ENCODE results near the gene AKAP6. TPM values are rescaled to one million over a fixed set of nuclear protein-coding genes. Genes with fewer than 3 reads are reported as not detected.

Gene AKAP6
- total RNA-seq, 1 donor from 2014 or later: 3.6 TPM

- no peaks in the 10 kb centered on the region for H3K9me3 Mint-ChIP-seq (ENCODE audit: low read depth)
- H3K27ac Mint-ChIP-seq (ENCODE audit: unreplicated experiment): no peak overlapping the region
- no peaks in the 10 kb centered on the region for H3K27me3 Mint-ChIP-seq (ENCODE audit: low read depth)
- TF ChIP-seq CTCF (IDR thresholded peaks at IDR 0.05): no peak
- H3K4me3 Mint-ChIP-seq (ENCODE audit: unreplicated experiment): no peak overlapping the region
- H3K36me3 Mint-ChIP-seq (ENCODE audit: low read depth): no peaks in the 10 kb centered on the region
- no peak for DNase-seq (ENCODE audit: low spot score)
- H3K4me1 Mint-ChIP-seq (ENCODE audit: low read depth): no peaks in the 10 kb centered on the region
Measured at GRCh38 chr14:32545095-32545494, 216.0 kb downstream of the AKAP6 start.

- H3K27me3 Mint-ChIP-seq (ENCODE audit: low read depth): no peaks in the 10 kb centered on the region
Measured at GRCh38 chr14:32545506-32546210, 216.6 kb downstream of the AKAP6 start.

GRCh38 chr14:32546246-32546645, 217.1 kb downstream of the AKAP6 start:
- no peak for TF ChIP-seq CTCF (IDR thresholded peaks at IDR 0.05)
- H3K27ac Mint-ChIP-seq (ENCODE audit: unreplicated experiment): no peak overlapping the region
- no peaks in the 10 kb centered on the region for H3K9me3 Mint-ChIP-seq (ENCODE audit: low read depth)
- no peaks in the 10 kb centered on the region for H3K27me3 Mint-ChIP-seq (ENCODE audit: low read depth)
- no peaks in the 10 kb centered on the region for H3K36me3 Mint-ChIP-seq (ENCODE audit: low read depth)
- DNase-seq (ENCODE audit: low spot score): no peak
- H3K4me1 Mint-ChIP-seq (ENCODE audit: low read depth): no peaks in the 10 kb centered on the region
- H3K4me3 Mint-ChIP-seq (ENCODE audit: unreplicated experiment): no peak overlapping the region

More at GRCh38 chr14:32545506-32546210, 216.6 kb downstream of the AKAP6 start:
- Mint-ChIP-seq H3K4me3 (ENCODE audit: unreplicated experiment) (no peak overlapping the region), H3K4me1 (ENCODE audit: low read depth) (no peaks in the 10 kb centered on the region), H3K9me3 (ENCODE audit: low read depth) (no peaks in the 10 kb centered on the region), H3K36me3 (ENCODE audit: low read depth) (no peaks in the 10 kb centered on the region), H3K27ac (ENCODE audit: unreplicated experiment) (no peak overlapping the region)
- no peak for TF ChIP-seq CTCF (IDR thresholded peaks at IDR 0.05)
- DNase-seq (ENCODE audit: low spot score): no peak

- no peak overlapping the region for H3K27ac Mint-ChIP-seq (ENCODE audit: unreplicated experiment)
- H3K4me1 Mint-ChIP-seq (ENCODE audit: low read depth): no peaks in the 10 kb centered on the region
- H3K27me3 Mint-ChIP-seq (ENCODE audit: low read depth): no peaks in the 10 kb centered on the region
- TF ChIP-seq CTCF (IDR thresholded peaks at IDR 0.05): no peak
- H3K9me3 Mint-ChIP-seq (ENCODE audit: low read depth): no peaks in the 10 kb centered on the region
- no peak for DNase-seq (ENCODE audit: low spot score)
- no peak overlapping the region for H3K4me3 Mint-ChIP-seq (ENCODE audit: unreplicated experiment)
- H3K36me3 Mint-ChIP-seq (ENCODE audit: low read depth): no peaks in the 10 kb centered on the region
Measured at GRCh38 chr14:32552766-32553165, 223.7 kb downstream of the AKAP6 start.

- Mint-ChIP-seq H3K4me1 (ENCODE audit: low read depth) (peaks cover 5% of the 10 kb centered on the region), H3K27me3 (ENCODE audit: low read depth) (no peaks in the 10 kb centered on the region), H3K36me3 (ENCODE audit: low read depth) (no peaks in the 10 kb centered on the region), H3K9me3 (ENCODE audit: low read depth) (no peaks in the 10 kb centered on the region), H3K4me3 (ENCODE audit: unreplicated experiment) (no peak overlapping the region), H3K27ac (ENCODE audit: unreplicated experiment) (no peak overlapping the region)
- DNase-seq (ENCODE audit: low spot score): no peak
- TF ChIP-seq CTCF (IDR thresholded peaks at IDR 0.05): no peak
Measured at GRCh38 chr14:32559048-32559447, 229.9 kb downstream of the AKAP6 start.

All from chondrocyte (in vitro differentiated cells).